Peyer's patch (tissue), 4 donors: Measurements from ENCODE around the gene SORCS3. TPM values are rescaled to one million over a fixed set of nuclear protein-coding genes. Genes with fewer than 3 reads are reported as not detected.

ENCODE experiments used
- DNase-seq, 3 donors: peaks; one replicate each; pipeline ENCODE4 v3.0.0-alpha.2; 2017 to 2019
- H3K27ac ChIP-seq, 4 donors: fragments of 200-600 bp; sonication (generic); one replicate each; pipeline ENCODE4 v1.5.1; 2016 to 2019
- H3K27me3 ChIP-seq, 2 donors: fragments of 200-600 bp; sonication (generic); one replicate each; pipeline ENCODE4 v1.5.1; 2019
- H3K36me3 ChIP-seq, 3 donors: fragments of 200-600 bp; sonication (generic); one replicate each; pipeline ENCODE4 v1.5.1; 2016 to 2019
- H3K4me1 ChIP-seq, 4 donors: fragments of 200-600 bp; sonication (generic); one replicate each; pipeline ENCODE4 v1.5.1; 2016 to 2019
- H3K4me3 ChIP-seq, 4 donors: fragments of 200-600 bp; sonication (generic); 1 replicate in 3 of 4; 2 replicates in 1 of 4; pipeline ENCODE4 v1.5.1; 2016 to 2019; ENCODE audit warnings: mild to moderate bottlenecking in 1 of 4
- H3K9me3 ChIP-seq, 4 donors: fragments of 200-600 bp; sonication (generic); one replicate each; pipeline ENCODE4 v1.5.1; 2016 to 2019; ENCODE audit warnings: mild to moderate bottlenecking in 1 of 4
- POLR2A ChIP-seq, 2 donors: fragments of 450-650 bp; IDR thresholded peaks; one replicate each; pipeline ENCODE4 v1.5.1; 2017; ENCODE audit warnings: antibody characterized with exemption in 2 of 2, mild to moderate bottlenecking in 2 of 2, moderate library complexity in 2 of 2
- total RNA-seq, 4 donors: library from RNA; depleted of rRNA; stranded (reverse); fragments of >200 nt; gene quantifications; one replicate each; pipeline ENCODE4 v1.1.0, GENCODE V29; 2016
- TF ChIP-seq, protein P1 (sequence below), 6 experiments: fragments of 450-650 bp in 4 of 6; fragments of 200-600 bp in 2 of 6; sonication (generic) in 1 of 6; IDR thresholded peaks; one replicate each; pipeline ENCODE4 v1.5.1; 2017 to 2019; ENCODE audit warnings: antibody characterized with exemption in 6 of 6, mild to moderate bottlenecking in 3 of 6, moderate library complexity in 1 of 6

The SORCS3 gene
- total RNA-seq, 4 donors from 2014 or later: 0.27 to 0.66 TPM; not detected in 2

DNA sequence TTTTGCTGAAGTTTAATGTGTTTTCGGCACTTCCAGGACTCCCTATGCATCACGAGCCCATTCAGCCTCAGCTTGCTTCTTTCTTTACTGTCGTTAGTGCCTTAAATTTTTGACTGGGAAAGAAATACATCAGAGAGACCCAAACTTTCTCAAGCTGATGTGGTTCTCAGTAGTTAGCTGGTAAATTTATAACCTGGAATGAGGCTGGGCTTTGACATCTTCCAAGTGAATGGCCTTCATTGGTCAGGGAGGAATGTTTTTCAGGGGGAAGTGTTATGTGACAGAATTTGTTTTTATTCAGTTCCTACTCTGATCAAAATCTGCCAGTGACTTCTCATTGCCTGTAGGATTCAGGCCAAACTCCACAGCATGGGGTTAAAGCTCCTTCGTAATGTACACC is 296.9 kb downstream of the SORCS3 start:
- H3K27me3 ChIP-seq: no peaks in the 10 kb centered on the region
- TF ChIP-seq POLR2A (IDR thresholded peaks at IDR 0.05): no peak
- TF ChIP-seq, protein P1, sequence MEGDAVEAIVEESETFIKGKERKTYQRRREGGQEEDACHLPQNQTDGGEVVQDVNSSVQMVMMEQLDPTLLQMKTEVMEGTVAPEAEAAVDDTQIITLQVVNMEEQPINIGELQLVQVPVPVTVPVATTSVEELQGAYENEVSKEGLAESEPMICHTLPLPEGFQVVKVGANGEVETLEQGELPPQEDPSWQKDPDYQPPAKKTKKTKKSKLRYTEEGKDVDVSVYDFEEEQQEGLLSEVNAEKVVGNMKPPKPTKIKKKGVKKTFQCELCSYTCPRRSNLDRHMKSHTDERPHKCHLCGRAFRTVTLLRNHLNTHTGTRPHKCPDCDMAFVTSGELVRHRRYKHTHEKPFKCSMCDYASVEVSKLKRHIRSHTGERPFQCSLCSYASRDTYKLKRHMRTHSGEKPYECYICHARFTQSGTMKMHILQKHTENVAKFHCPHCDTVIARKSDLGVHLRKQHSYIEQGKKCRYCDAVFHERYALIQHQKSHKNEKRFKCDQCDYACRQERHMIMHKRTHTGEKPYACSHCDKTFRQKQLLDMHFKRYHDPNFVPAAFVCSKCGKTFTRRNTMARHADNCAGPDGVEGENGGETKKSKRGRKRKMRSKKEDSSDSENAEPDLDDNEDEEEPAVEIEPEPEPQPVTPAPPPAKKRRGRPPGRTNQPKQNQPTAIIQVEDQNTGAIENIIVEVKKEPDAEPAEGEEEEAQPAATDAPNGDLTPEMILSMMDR (IDR thresholded peaks at IDR 0.05): no peak

DNA sequence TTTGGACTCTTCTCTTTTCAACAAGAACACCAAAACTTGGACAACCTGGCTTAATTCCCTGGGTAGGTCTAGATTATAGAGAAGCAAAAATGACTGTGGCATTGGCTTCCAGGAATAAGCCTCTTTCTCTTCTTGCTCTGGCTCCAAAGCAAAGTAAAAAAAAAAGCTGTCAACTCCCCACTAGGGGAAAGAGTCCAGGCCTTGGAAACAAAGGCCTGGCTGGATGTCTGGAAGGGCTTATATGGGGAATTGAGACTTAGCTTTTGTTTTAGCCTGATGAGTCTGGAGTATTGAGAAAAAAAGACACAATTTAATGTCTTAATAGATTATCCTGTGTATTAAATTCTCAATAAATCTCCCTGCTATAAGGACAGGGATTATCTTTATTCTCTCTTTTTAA is 300.6 kb downstream of the SORCS3 start:
- no peak overlapping the region for H3K4me3 ChIP-seq
- no peak overlapping the region for H3K27ac ChIP-seq
- H3K36me3 ChIP-seq: no peaks in the 10 kb centered on the region
- no peaks in the 10 kb centered on the region for H3K27me3 ChIP-seq
- no peak for DNase-seq
- TF ChIP-seq POLR2A (IDR thresholded peaks at IDR 0.05): no peak
- TF ChIP-seq, protein P1 (IDR thresholded peaks at IDR 0.05): no peak
- no peaks in the 10 kb centered on the region for H3K9me3 ChIP-seq
- no peaks in the 10 kb centered on the region for H3K4me1 ChIP-seq

More for the DNA sequence above, 296.9 kb downstream of the SORCS3 start:
- Histone ChIP-seq H3K36me3 (no peaks in the 10 kb centered on the region), H3K27ac (no peak overlapping the region), H3K4me3 (no peak overlapping the region), H3K9me3 (no peaks in the 10 kb centered on the region), H3K4me1 (no peaks in the 10 kb centered on the region)
- DNase-seq: no peak

DNA sequence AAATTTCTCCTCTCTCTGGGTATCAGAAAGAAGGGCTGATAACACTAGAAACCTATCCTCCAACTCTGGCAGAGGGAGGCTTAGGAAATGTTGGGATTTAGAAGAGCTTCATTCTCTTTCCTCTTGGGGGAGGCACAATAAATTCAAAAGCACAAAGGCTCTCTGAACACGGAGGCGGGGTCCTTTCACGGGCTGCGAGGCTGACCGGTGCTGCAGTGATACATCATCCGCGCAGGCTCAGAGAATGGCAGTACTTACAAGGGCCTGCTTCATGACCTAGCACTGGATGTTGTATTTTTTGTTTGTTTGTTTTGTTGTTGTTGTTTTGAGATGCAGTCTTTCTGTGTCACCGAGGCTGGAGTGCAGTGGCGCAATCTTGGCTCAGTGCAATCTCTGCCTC is 306.2 kb downstream of the SORCS3 start:
- DNase-seq: no peak
- H3K4me3 ChIP-seq: no peak overlapping the region
- no peaks in the 10 kb centered on the region for H3K9me3 ChIP-seq
- no peaks in the 10 kb centered on the region for H3K27me3 ChIP-seq
- no peak overlapping the region for H3K27ac ChIP-seq
- TF ChIP-seq, protein P1 (IDR thresholded peaks at IDR 0.05): no peak
- TF ChIP-seq POLR2A (IDR thresholded peaks at IDR 0.05): no peak
- no peaks in the 10 kb centered on the region for H3K36me3 ChIP-seq
- H3K4me1 ChIP-seq: no peaks in the 10 kb centered on the region

DNA sequence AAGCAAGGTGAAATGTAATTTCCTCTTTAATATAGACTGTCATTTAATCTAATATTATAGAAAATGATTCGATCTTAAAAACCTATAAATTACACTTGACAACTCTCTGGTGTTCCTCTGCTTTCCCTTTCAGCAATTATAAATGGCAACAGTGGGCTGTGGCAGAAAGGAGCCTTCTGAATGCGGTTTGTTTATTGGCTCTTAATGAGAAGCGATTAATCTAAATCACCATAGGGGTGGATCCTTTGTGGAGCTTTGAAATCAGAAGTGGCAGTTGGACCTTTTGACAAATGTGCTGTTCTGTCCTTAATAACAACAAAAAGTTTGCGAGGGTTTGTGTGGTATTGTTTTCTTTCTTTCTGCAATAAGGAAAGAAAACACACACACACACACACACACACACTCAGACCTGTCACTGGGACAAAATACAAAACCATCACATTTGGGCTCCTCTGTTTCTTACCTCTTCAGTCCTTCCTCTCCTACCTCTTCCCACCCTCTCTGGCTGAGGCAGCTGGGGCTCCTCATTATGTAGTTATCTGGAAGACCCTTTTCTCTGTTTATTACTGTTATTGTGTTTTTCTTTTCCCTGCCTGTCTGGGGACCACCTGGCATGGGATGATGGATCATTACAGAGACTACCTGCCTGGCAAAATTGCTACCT is 316.2 kb downstream of the SORCS3 start:
- DNase-seq: no peak
- Histone ChIP-seq H3K36me3 (no peaks in the 10 kb centered on the region), H3K27ac (no peak overlapping the region), H3K4me1 (no peaks in the 10 kb centered on the region), H3K27me3 (no peaks in the 10 kb centered on the region), H3K4me3 (no peak overlapping the region), H3K9me3 (no peaks in the 10 kb centered on the region)
- TF ChIP-seq, protein P1 (IDR thresholded peaks at IDR 0.05): no peak
- TF ChIP-seq POLR2A (IDR thresholded peaks at IDR 0.05): no peak

DNA sequence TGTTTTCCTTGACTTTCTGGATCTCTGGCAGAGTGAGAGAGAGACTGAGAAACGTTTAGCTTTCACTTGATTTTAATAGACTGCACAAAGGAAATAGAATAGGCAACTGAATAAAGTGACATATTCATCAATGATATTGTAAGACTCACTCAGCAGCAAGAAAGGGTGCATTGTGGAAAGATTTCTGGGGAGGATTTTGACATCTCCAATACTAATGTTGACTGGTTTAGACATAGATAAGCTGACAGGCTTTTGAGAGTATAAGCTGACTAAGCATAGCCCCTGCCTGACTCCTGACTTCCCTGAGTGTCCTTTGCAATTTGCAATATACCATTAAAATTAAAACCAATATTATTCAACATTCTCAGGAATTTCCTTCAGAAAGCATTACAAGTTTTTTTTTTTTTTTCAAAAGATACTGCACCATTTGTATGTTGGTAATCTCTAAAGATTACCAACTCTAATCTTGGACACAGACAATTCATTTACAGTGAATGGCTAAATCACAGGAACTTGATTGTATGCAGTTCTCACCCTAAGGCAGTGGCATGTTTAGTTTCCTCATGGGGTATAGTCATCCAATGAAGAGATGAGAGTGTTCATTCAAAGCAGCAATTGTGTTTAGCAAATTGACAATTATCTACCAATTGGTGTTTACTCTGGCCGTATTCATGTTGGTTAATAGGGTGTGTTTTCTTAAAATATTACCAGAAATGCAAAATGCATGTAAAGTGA is 325.6 kb downstream of the SORCS3 start:
- no peak overlapping the region for H3K27ac ChIP-seq
- no peak overlapping the region for H3K4me3 ChIP-seq

More for the DNA sequence above, 325.6 kb downstream of the SORCS3 start:
- no peaks in the 10 kb centered on the region for H3K9me3 ChIP-seq
- no peaks in the 10 kb centered on the region for H3K4me1 ChIP-seq
- H3K36me3 ChIP-seq: no peaks in the 10 kb centered on the region
- no peaks in the 10 kb centered on the region for H3K27me3 ChIP-seq
- no peak for DNase-seq
- TF ChIP-seq POLR2A (IDR thresholded peaks at IDR 0.05): no peak
- TF ChIP-seq, protein P1 (IDR thresholded peaks at IDR 0.05): no peak
